Right atrium auricular region (tissue), 2 donors: ENCODE measurements around the gene MTOR. TPM values are rescaled to one million over a fixed set of nuclear protein-coding genes. Genes with fewer than 3 reads are reported as not detected.
"Not testable (repeated sequence)": the region's sequence is repeated elsewhere in the genome, so short reads cannot be mapped to it uniquely, and the experiment has no call there.

Source experiments
- DNase-seq: peaks from one replicate; pipeline ENCODE4 v3.0.0-alpha.2; 2019; ENCODE audit warnings: low spot score
- H3K27ac ChIP-seq, 2 donors: fragments of 200-600 bp; sonication (generic); 1 replicate in 1 of 2; 2 replicates in 1 of 2; pipeline ENCODE4 v1.5.1; 2016 to 2019
- H3K27me3 ChIP-seq, 2 donors: fragments of 200-600 bp; sonication (generic); one replicate each; pipeline versions ENCODE4 v1.5.1 to v1.6.0; 2017 to 2019
- H3K36me3 ChIP-seq: fragments of 200-600 bp; sonication (generic); one replicate; pipeline ENCODE4 v1.5.1; 2016
- H3K4me1 ChIP-seq, 2 donors: fragments of 200-600 bp; sonication (generic); one replicate each; pipeline versions ENCODE4 v1.5.1 to v1.6.0; 2017 to 2019
- H3K4me3 ChIP-seq, 2 donors: fragments of 200-600 bp; sonication (generic); 1 replicate in 1 of 2; 2 replicates in 1 of 2; pipeline ENCODE4 v1.5.1; 2017 to 2019; ENCODE audit warnings: mild to moderate bottlenecking in 1 of 2, moderate library complexity in 1 of 2
- H3K9me3 ChIP-seq, 2 donors: fragments of 200-600 bp; sonication (generic); one replicate each; pipeline ENCODE4 v1.5.1; 2019
- CTCF ChIP-seq, 2 donors: fragments of 200-600 bp; sonication (generic); IDR thresholded peaks; one replicate each; pipeline ENCODE4 v1.5.1; 2019; ENCODE audit warnings: antibody characterized with exemption in 2 of 2
- total RNA-seq, 2 donors: library from RNA; depleted of rRNA; stranded (reverse); fragments of >200 nt; gene quantifications; one replicate each; pipeline ENCODE4 v1.1.0, GENCODE V29; 2016

MTOR gene
- total RNA-seq, result 10 to 100 TPM; 28.1 to 36.0 TPM

GRCh38 chr1:11262171-11263049 lies at the start of gene MTOR:
Gene MTOR, minus strand, starts transcription at chr1:11262551. Its CDS starts 3,142 bp downstream, at chr1:11259409.
- no peak for TF ChIP-seq CTCF (IDR thresholded peaks at IDR 0.05)

GRCh38 chr1:11309385-11309784 lies 47.0 kb upstream of the MTOR start:
- no peak overlapping the region for H3K27ac ChIP-seq
- TF ChIP-seq CTCF (IDR thresholded peaks at IDR 0.05), result no peak
- no peaks in the 10 kb centered on the region for H3K4me1 ChIP-seq
- no peaks in the 10 kb centered on the region for H3K9me3 ChIP-seq
- H3K27me3 ChIP-seq, result no peaks in the 10 kb centered on the region
- DNase-seq, result no peak
- no peak overlapping the region for H3K4me3 ChIP-seq
- no peaks in the 10 kb centered on the region for H3K36me3 ChIP-seq

More at GRCh38 chr1:11262171-11263049, at the start of gene MTOR:
- H3K36me3 ChIP-seq, result peaks cover 23% of the 10 kb centered on the region
- H3K4me1 ChIP-seq, result peaks cover 0 to 19% of the 10 kb centered on the region in 2 donors
- H3K27ac ChIP-seq, result peak within 1 kb of the TSS; percentile 85 to 88
- peak within 1 kb of the TSS; percentile 96 to 100 for H3K4me3 ChIP-seq
- no peaks in the 10 kb centered on the region for H3K9me3 ChIP-seq
- peak; percentile 100 for DNase-seq
- H3K27me3 ChIP-seq, result no peaks in the 10 kb centered on the region

GRCh38 chr1:11308699-11309224 lies 46.4 kb upstream of the MTOR start:
- TF ChIP-seq CTCF (IDR thresholded peaks at IDR 0.05), result no peak
- no peak for DNase-seq
- H3K4me1 ChIP-seq, result no peaks in the 10 kb centered on the region
- no peaks in the 10 kb centered on the region for H3K36me3 ChIP-seq
- H3K27ac ChIP-seq, result no peak overlapping the region
- H3K27me3 ChIP-seq, result no peaks in the 10 kb centered on the region
- H3K9me3 ChIP-seq, result no peaks in the 10 kb centered on the region
- H3K4me3 ChIP-seq, result no peak overlapping the region

- Histone ChIP-seq H3K27me3 (no peaks in the 10 kb centered on the region), H3K4me1 (no peaks in the 10 kb centered on the region), H3K27ac (no peak overlapping the region), H3K4me3 (no peak overlapping the region), H3K36me3 (no peaks in the 10 kb centered on the region), H3K9me3 (no peaks in the 10 kb centered on the region)
- no peak for DNase-seq
- TF ChIP-seq CTCF (IDR thresholded peaks at IDR 0.05), result no peak
Observed at GRCh38 chr1:11307852-11308251, 45.5 kb upstream of the MTOR start.

- H3K4me1 ChIP-seq, H3K36me3 ChIP-seq, H3K4me3 ChIP-seq, H3K27me3 ChIP-seq, H3K9me3 ChIP-seq, H3K27ac ChIP-seq, DNase-seq: not testable (repeated sequence)
Observed at GRCh38 chr1:11305516-11305915, 43.2 kb upstream of the MTOR start.

- no peak for TF ChIP-seq CTCF (IDR thresholded peaks at IDR 0.05)
Observed at GRCh38 chr1:11302366-11302765, 40.0 kb upstream of the MTOR start.

More at GRCh38 chr1:11302366-11302765, 40.0 kb upstream of the MTOR start:
- no peak overlapping the region for H3K4me3 ChIP-seq
- H3K27me3 ChIP-seq, result no peaks in the 10 kb centered on the region
- no peak overlapping the region for H3K27ac ChIP-seq
- DNase-seq, result no peak
- no peaks in the 10 kb centered on the region for H3K9me3 ChIP-seq
- H3K4me1 ChIP-seq, result no peaks in the 10 kb centered on the region
- no peaks in the 10 kb centered on the region for H3K36me3 ChIP-seq
